Measurements from ENCODE around the gene CFI.

CFI gene

GRCh38 chr4:109701566-109702410 is 100.0 kb downstream of the CFI start:
- TF ChIP-seq REST (IDR thresholded peaks at IDR 0.05; ENCODE audit: insufficient read depth in 1 of 2, low read depth in 2 of 2, low read length in 2 of 2) (no peak), POLR2AphosphoS5 (IDR thresholded peaks at IDR 0.05; ENCODE audit: low read depth, low read length) (no peak), FOXP2 (optimal IDR thresholded peaks at IDR 0.05; ENCODE audit: borderline replicate concordance, extremely low read depth, extremely low read length, insufficient read depth) (no peak), TAF1 (IDR thresholded peaks at IDR 0.05; ENCODE audit: borderline replicate concordance, insufficient read depth, low read length) (no peak), SIN3A (IDR thresholded peaks at IDR 0.05; ENCODE audit: borderline replicate concordance, insufficient read depth, low read length) (no peak)

GRCh38 chr4:109699553-109700225 is 102.1 kb downstream of the CFI start:
- TF ChIP-seq TAF1 (IDR thresholded peaks at IDR 0.05; ENCODE audit: borderline replicate concordance, insufficient read depth, low read length): no peak
- TF ChIP-seq REST (IDR thresholded peaks at IDR 0.05; ENCODE audit: insufficient read depth in 1 of 2, low read depth in 2 of 2, low read length in 2 of 2): no peak
- no peak for TF ChIP-seq FOXP2 (optimal IDR thresholded peaks at IDR 0.05; ENCODE audit: borderline replicate concordance, extremely low read depth, extremely low read length, insufficient read depth)
- no peak for TF ChIP-seq POLR2AphosphoS5 (IDR thresholded peaks at IDR 0.05; ENCODE audit: low read depth, low read length)
- no peak for TF ChIP-seq SIN3A (IDR thresholded peaks at IDR 0.05; ENCODE audit: borderline replicate concordance, insufficient read depth, low read length)

- TF ChIP-seq TAF1 (IDR thresholded peaks at IDR 0.05; ENCODE audit: borderline replicate concordance, insufficient read depth, low read length) (no peak), SIN3A (IDR thresholded peaks at IDR 0.05; ENCODE audit: borderline replicate concordance, insufficient read depth, low read length) (no peak)
Observed at GRCh38 chr4:109698656-109699055, 103.1 kb downstream of the CFI start.

- no peak for TF ChIP-seq FOXP2 (optimal IDR thresholded peaks at IDR 0.05; ENCODE audit: borderline replicate concordance, extremely low read depth, extremely low read length, insufficient read depth)
Observed at GRCh38 chr4:109691411-109691920, 110.3 kb downstream of the CFI start.

All from PFSK-1 (cell line).